ENCODE measurements around the gene GRAP. TPM values are rescaled to one million over a fixed set of nuclear protein-coding genes. Genes with fewer than 3 reads are reported as not detected.

The GRAP gene
- total RNA-seq, 1 experiment from 2014 or later = 29.9 TPM

DNA sequence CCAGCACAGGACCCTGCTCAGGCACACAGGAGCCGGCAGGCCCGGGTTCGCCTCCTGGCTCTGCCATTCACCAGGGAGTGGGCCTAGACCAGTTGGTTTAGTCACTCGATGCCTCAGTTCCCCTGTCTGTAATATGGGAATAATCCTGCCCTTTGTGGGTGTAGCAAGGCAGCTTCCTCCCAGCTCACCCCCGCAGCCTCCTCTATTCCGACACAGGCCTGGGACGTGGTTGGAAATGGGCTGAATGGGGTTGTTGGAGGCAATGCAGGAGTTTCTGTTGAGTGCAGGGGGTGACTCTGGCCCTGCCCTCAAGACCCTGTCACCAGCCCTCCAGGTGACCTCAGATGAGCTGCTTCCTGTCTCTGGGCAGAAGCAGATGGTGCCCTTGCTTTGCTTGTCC is 75.0 kb downstream of the GRAP start:
- H3K4me3 ChIP-seq (ENCODE audit: low read length) = no peak overlapping the region

More for the DNA sequence above, 75.0 kb downstream of the GRAP start:
- Histone ChIP-seq H3K4me1 (ENCODE audit: low read length) (no peaks in the 10 kb centered on the region), H3K36me3 (ENCODE audit: insufficient read depth, low read length) (no peaks in the 10 kb centered on the region), H3K4me2 (ENCODE audit: low read depth, low read length, poor library complexity, severe bottlenecking) (no peak overlapping the region), H4K20me1 (ENCODE audit: insufficient read depth, low read depth, low read length) (no peaks in the 10 kb centered on the region), H3K9me2 (replicated peaks; ENCODE audit: insufficient read depth, low read length) (no peaks in the 10 kb centered on the region), H3K9ac (ENCODE audit: low read length) (no peak overlapping the region), H3K27ac (ENCODE audit: low read length) (no peak overlapping the region), H2AFZ (ENCODE audit: low read length) (no peak overlapping the region), H3K9me3 (ENCODE audit: low read length) (no peaks in the 10 kb centered on the region), H3K27me3 (ENCODE audit: low read length) (no peaks in the 10 kb centered on the region), H3K79me2 (ENCODE audit: low read length) (no peaks in the 10 kb centered on the region)
- no peak for DNase-seq

Small RNA genes within 50 kb of the gene (small RNA-seq; reads per million reads assigned to genes)
- gene AC090286.3 = not detected

Other genes with a start within 250 kb of the GRAP start
- 114 and 181 TPM in 2 replicates for gene PRPSAP2, start 188.8 kb downstream of the GRAP start, total RNA-seq (2014; rRNA removed; shearing (Covaris generic); ENCODE audit: low replicate concordance)
- gene SLC5A10, start 94.8 kb downstream of the GRAP start, total RNA-seq (2014; rRNA removed; shearing (Covaris generic); ENCODE audit: low replicate concordance) = not detected in 2 replicates
- 9.2 and 22.9 TPM in 2 replicates for gene FAM83G, start 42.2 kb downstream of the GRAP start, total RNA-seq (2014; rRNA removed; shearing (Covaris generic); ENCODE audit: low replicate concordance)
- 6.2 and 20.6 TPM in 2 replicates for gene GRAPL, start 80.6 kb upstream of the GRAP start, total RNA-seq (2014; rRNA removed; shearing (Covaris generic); ENCODE audit: low replicate concordance)
- 5.4 and 17.6 TPM in 2 replicates for gene EPN2, start 190.4 kb upstream of the GRAP start, total RNA-seq (2014; rRNA removed; shearing (Covaris generic); ENCODE audit: low replicate concordance)

Data from Karpas-422 (cell line).